Transverse colon (tissue), 4 donors: ENCODE measurements around the gene CCDC63. TPM values are rescaled to one million over a fixed set of nuclear protein-coding genes. Genes with fewer than 3 reads are reported as not detected.

Experiments
- DNase-seq: peaks from one replicate; pipeline ENCODE4 v3.0.0-alpha.2; 2019
- H3K27ac ChIP-seq, 4 donors: fragments of 200-600 bp; sonication (generic); 2 replicates each; pipeline ENCODE4 v1.5.1; 2016 to 2018; ENCODE audit warnings: inconsistent platforms in 4 of 4
- H3K27me3 ChIP-seq: fragments of 200-600 bp; sonication (generic); 2 replicates; pipeline ENCODE4 v1.5.1; 2017; ENCODE audit warnings: inconsistent platforms
- H3K36me3 ChIP-seq, 4 donors: fragments of 200-600 bp; sonication (generic); 2 replicates each; pipeline ENCODE4 v1.5.1; 2017 to 2019; ENCODE audit warnings: inconsistent platforms in 4 of 4
- H3K4me1 ChIP-seq, 4 donors: fragments of 200-600 bp; sonication (generic); 2 replicates each; pipeline ENCODE4 v1.5.1; 2017 to 2020; ENCODE audit warnings: inconsistent platforms in 4 of 4
- H3K4me3 ChIP-seq, 4 donors: fragments of 200-600 bp; sonication (generic); 1 replicate in 1 of 4; 2 replicates in 3 of 4; pipeline versions ENCODE4 v1.5.1 to v1.6.1; 2017 to 2019; ENCODE audit warnings: inconsistent platforms in 4 of 4
- H3K9me3 ChIP-seq, 2 donors: fragments of 200-600 bp; sonication (generic); 2 replicates each; pipeline ENCODE4 v1.5.1; 2017 to 2019; ENCODE audit warnings: inconsistent platforms in 2 of 2
- CTCF ChIP-seq, 5 experiments: fragments of 200-600 bp in 3 of 5; fragments of 450-650 bp in 2 of 5; sonication (generic) in 3 of 5; IDR thresholded peaks; 1 replicate in 2 of 5; 2 replicates in 3 of 5; pipeline ENCODE4 v1.5.1; 2016 to 2017; ENCODE audit warnings: antibody characterized with exemption in 5 of 5, inconsistent platforms in 3 of 5, mild to moderate bottlenecking in 2 of 5, moderate library complexity in 1 of 5
- EP300 ChIP-seq: sonication (generic); formaldehyde crosslinking; IDR thresholded peaks from one replicate; pipeline ENCODE4 v1.6.1; 2017; ENCODE audit warnings: antibody characterized with exemption, low read depth
- POLR2A ChIP-seq: fragments of 450-650 bp; IDR thresholded peaks from one replicate; pipeline ENCODE4 v1.6.1; 2016; ENCODE audit warnings: antibody characterized with exemption, mild to moderate bottlenecking, moderate library complexity
- POLR2AphosphoS5 ChIP-seq, 3 donors: sonication (generic); formaldehyde crosslinking; IDR thresholded peaks; one replicate each; pipeline ENCODE4 v1.6.1; 2016; ENCODE audit warnings: antibody characterized with exemption in 3 of 3
- WGBS, 2 donors: methylation state at CpG; one replicate each; pipeline ENCODE4 v1.1.5; 2018; ENCODE audit warnings: low coverage in 1 of 2; 5-methylcytosine and 5-hydroxymethylcytosine counted together
- in situ Hi-C, 4 donors: fragments of 200-750 bp; cut with MboI; loops; one replicate each; pipeline versions ENCODE4 v1.15.0 to v1.15.1; 2017; ENCODE audit warnings: low sequenced_read_pairs in 3 of 4, low pct_ligation_motif_present in 1 of 4, low pct_unique_long_range_greater_than_20kb in 1 of 4
- intact Hi-C: fragments of 100-400 bp; cut with DNase I; formaldehyde crosslinking; loops from one replicate; pipeline ENCODE4 v1.15.1; 2023; ENCODE audit warnings: low total_unique reads
- total RNA-seq, 4 donors: library from RNA; depleted of rRNA; stranded (reverse); fragments of >200 nt; gene quantifications; one replicate each; pipeline ENCODE4 v1.1.0, GENCODE V29; 2016

The CCDC63 gene
- total RNA-seq, 4 donors from 2014 or later, result not detected

GRCh38 chr12:110896559-110896958 is 49.8 kb downstream of the CCDC63 start:
- H3K27ac ChIP-seq, result no peak overlapping the region
- in situ Hi-C loops, result no loop called here
- WGBS, 2 donors, result 42% methylated on average over 3 of the region's 3 CpGs; no CpG with 5 or more reads in 1 of the 2 donors
- no peaks in the 10 kb centered on the region for H3K9me3 ChIP-seq
- intact Hi-C loops, result no loop called here
- peaks cover 12% of the 10 kb centered on the region for H3K27me3 ChIP-seq
- H3K4me1 ChIP-seq, result peaks cover 0 to 7% (median 0%) of the 10 kb centered on the region in 4 donors
- H3K4me3 ChIP-seq, result no peak overlapping the region
- H3K36me3 ChIP-seq, result no peaks in the 10 kb centered on the region
- DNase-seq, result no peak
- TF ChIP-seq POLR2AphosphoS5 (IDR thresholded peaks at IDR 0.05), result no peak
- no peak for TF ChIP-seq EP300
- TF ChIP-seq POLR2A, result no peak
- no peak for TF ChIP-seq CTCF (IDR thresholded peaks at IDR 0.05)

- Histone ChIP-seq H3K36me3 (no peaks in the 10 kb centered on the region), H3K27me3 (no peaks in the 10 kb centered on the region), H3K9me3 (no peaks in the 10 kb centered on the region), H3K27ac (no peak overlapping the region), H3K4me3 (no peak overlapping the region), H3K4me1 (no peaks in the 10 kb centered on the region)
- WGBS, 2 donors, result 67 to 72% methylated on average over 4 of the region's 4 CpGs
- TF ChIP-seq EP300 (no peak), CTCF (IDR thresholded peaks at IDR 0.05) (no peak), POLR2AphosphoS5 (IDR thresholded peaks at IDR 0.05) (no peak), POLR2A (no peak)
- intact Hi-C loops, result no loop called here
- no peak for DNase-seq
- in situ Hi-C loops, result no loop called here
Observed at GRCh38 chr12:110901401-110901800, 54.6 kb downstream of the CCDC63 start.

GRCh38 chr12:110903511-110903910 is 56.7 kb downstream of the CCDC63 start:
- in situ Hi-C loops (no loop called here), intact Hi-C loops (no loop called here)
- DNase-seq, result no peak

GRCh38 chr12:110906083-110906482 is 59.3 kb downstream of the CCDC63 start:
- no peak for DNase-seq
- in situ Hi-C loops (no loop called here), intact Hi-C loops (no loop called here)
- Histone ChIP-seq H3K27me3 (no peaks in the 10 kb centered on the region), H3K4me3 (no peak overlapping the region), H3K36me3 (no peaks in the 10 kb centered on the region), H3K4me1 (no peaks in the 10 kb centered on the region), H3K9me3 (no peaks in the 10 kb centered on the region), H3K27ac (no peak overlapping the region)
- 21 to 32% methylated on average over 3 of the region's 3 CpGs for WGBS, 2 donors
- no peak for TF ChIP-seq POLR2AphosphoS5 (IDR thresholded peaks at IDR 0.05)

More at GRCh38 chr12:110903511-110903910, 56.7 kb downstream of the CCDC63 start:
- H3K27ac ChIP-seq, result no peak overlapping the region
- no peaks in the 10 kb centered on the region for H3K36me3 ChIP-seq
- TF ChIP-seq POLR2A (no peak), EP300 (no peak), CTCF (IDR thresholded peaks at IDR 0.05) (no peak), POLR2AphosphoS5 (IDR thresholded peaks at IDR 0.05) (no peak)
- no peak overlapping the region for H3K4me3 ChIP-seq
- no peaks in the 10 kb centered on the region for H3K9me3 ChIP-seq
- H3K27me3 ChIP-seq, result no peaks in the 10 kb centered on the region
- no peaks in the 10 kb centered on the region for H3K4me1 ChIP-seq
- 81 to 94% methylated on average over 3 to 4 of the region's 4 CpGs for WGBS, 2 donors

DNA sequence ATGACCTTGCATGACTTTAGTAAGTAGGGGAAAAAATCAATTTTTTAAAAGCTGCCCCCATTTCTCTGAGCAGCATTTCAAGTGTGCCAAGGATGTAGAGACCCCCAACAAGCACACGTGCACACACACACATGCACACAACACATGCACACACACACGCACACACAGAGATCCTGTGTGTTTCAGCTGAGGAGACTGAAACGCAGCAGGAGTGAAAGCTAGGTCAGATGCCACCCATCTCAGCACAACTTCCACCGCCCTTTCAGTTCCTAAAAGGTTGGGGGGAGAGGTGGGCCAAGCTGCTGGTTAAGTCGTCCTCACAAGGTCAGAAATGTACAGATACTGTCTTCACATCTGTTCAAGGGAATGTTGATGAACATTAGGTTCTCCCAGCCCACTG is 59.7 kb downstream of the CCDC63 start:
- intact Hi-C loops (no loop called here), in situ Hi-C loops (no loop called here)
- Histone ChIP-seq H3K9me3 (no peaks in the 10 kb centered on the region), H3K27me3 (no peaks in the 10 kb centered on the region), H3K27ac (no peak overlapping the region), H3K36me3 (no peaks in the 10 kb centered on the region), H3K4me1 (no peaks in the 10 kb centered on the region), H3K4me3 (no peak overlapping the region)
- WGBS, 2 donors, result 66% methylated on average over 5 of the region's 5 CpGs; no CpG with 5 or more reads in 1 of the 2 donors
- TF ChIP-seq POLR2A (no peak), POLR2AphosphoS5 (IDR thresholded peaks at IDR 0.05) (no peak), CTCF (IDR thresholded peaks at IDR 0.05) (no peak), EP300 (no peak)
- DNase-seq, result no peak
